ENCODE results near the gene CNTRL.
"Not testable (repeated sequence)": the region's sequence is repeated elsewhere in the genome, so short reads cannot be mapped to it uniquely, and the experiment has no call there.

Gene CNTRL

DNA sequence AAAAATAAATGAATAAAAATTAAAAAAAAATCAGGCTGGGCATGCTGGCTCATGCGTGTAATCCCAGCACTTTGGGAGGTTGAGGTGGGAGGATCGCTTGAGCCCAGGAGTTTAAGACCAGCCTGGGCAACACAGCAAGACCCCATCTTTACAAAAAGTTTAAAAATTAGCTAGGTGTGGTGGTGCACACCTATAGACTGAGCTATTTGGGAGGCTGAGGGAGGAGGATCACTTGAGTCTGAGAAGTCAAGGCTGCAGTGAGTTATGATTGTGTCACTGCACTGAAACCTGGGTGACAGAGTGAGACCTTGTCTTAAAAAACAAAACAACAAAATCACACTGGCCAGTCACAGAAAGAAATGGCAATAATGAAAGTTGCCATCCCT lies 3.4 kb upstream of the CNTRL start:
- DNase-seq (ENCODE audit: low read depth) = no peak

DNA sequence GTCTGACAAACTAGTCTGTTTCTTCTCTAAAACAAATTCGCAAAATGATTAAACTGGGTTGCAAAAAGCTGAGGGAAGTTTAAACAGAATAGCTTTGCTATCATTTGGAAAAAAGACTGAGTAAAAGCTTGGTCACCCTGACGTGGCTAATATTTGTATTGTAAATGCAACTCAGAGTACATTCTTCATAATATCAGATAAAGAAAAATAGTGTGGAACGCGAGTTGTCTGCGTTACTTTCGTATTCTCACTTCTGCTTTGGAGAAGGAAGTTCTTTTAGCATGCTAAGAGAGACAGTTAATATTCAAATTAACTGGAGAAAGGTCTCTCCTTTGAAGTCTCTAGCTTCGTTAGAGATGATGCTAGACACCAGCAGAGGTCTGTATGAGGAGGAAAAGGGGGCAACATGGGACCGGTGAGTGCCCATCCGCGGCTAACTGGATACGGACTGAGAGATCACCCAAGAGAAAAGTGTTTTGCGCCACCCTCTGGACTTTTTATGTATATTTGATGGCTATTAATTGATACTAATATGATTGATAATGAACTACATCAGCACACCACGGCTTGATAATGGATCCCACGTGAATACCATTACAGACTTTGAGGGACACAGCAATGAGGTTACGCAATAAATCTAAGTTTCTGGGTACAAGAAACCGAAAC lies 2.9 kb upstream of the CNTRL start:
- DNase-seq (ENCODE audit: low read depth) = no peak

- no peak for DNase-seq (ENCODE audit: low read depth)
These were observed 1.7 kb upstream of the CNTRL start for GRCh38 chr9:121073038-121073437.

DNA sequence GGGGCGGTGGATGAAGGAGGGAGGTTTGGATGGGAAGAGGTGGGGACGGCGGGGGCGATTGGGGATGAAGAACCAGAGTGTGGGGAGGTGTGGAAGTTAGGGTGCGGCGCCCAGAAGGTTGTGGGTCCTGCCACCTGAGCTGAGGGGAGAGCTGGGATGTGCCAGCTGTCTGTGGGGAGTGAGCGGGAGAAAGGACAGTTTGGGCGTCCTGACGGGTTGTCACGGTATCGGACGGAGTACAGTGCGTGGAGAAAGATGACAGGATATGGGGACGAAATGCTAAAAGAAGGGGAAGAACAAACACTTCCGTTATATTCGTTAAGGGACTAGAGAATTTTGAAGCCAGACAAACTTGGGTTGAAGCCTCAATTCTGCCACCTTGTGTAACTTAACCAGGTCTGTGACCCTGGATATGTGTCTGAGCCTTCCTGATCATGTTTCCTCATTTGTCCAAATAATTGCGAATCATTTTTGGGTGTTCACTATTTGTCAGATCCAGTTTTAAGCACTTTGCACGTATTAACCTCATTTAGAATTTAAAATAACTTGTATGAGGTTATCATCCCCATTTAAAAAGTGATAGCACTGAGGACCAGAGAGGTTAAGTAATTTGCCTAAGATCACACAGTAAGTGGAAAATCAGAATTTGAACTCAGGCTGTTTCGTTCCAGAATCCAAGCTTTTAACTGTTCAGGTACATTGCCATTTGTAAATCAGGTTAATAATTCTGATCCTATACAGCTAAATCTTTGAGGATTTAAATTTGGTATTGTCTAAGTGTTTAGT lies 689 bp downstream of the CNTRL start:
- no peak for DNase-seq (ENCODE audit: low read depth)

GRCh38 chr9:121082075-121082474 lies 7.3 kb downstream of the CNTRL start:
- DNase-seq (ENCODE audit: low read depth) = no peak

- no peak for DNase-seq (ENCODE audit: low read depth)
These were observed 10.9 kb downstream of the CNTRL start for GRCh38 chr9:121085661-121086060.

DNA sequence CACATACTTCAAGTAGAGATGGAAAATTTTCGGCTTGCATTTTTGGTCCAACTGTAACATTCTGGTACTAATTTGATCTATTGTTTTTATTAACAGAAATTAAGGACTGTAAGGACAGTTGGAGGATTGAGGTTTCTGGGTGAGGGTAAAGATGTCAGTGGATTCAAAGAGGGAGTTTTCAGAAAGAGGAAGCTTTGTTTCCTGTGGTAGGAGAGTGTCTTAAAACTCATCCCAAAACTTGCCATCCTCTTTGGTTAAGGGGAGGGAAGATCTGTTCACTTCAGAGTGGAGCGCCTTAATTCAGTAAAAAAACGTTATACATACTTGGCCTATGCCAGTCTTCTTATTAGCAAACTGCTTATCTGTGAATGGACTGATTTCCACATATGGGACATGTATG lies 13.8 kb downstream of the CNTRL start:
- DNase-seq (ENCODE audit: low read depth) = no peak

DNA sequence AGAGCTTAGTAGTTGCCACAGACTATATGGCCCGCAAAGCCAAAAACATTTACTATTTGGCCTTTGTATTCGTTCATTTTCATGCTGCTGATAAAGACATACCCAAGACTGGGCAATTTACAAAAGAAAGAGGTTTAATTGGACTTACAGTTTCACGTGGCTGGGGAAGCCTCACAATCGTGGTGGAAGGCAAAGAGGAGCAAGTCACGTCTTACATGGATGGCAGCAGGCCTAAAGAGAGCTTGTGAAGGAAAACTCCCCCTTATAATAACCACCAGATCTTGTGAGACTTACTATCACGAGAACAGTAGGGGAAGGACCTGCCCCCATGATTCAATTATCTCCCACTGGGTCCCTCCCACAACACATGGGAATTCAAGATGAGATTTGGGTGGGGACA lies 16.0 kb downstream of the CNTRL start:
- not testable (repeated sequence) for DNase-seq (ENCODE audit: low read depth)

DNA sequence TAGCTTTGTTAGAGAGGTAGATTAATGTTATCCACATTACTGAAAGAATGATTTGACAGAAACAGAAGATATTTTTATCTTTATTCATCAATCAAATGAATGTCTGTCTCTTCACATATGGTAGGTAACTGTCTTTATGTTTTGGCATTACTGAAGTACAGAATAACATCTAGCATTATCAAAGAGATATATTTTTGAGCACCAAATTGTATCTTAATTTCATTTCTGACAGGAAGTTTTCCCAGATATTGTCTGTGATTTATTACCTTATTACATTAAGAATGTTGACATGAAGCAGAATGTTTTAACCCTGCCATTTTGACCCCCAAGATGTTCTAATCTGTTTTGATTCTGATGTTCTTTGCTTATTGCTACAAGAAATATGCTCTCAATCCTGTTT lies 20.3 kb downstream of the CNTRL start:
- no peak for DNase-seq (ENCODE audit: low read depth)

DNA sequence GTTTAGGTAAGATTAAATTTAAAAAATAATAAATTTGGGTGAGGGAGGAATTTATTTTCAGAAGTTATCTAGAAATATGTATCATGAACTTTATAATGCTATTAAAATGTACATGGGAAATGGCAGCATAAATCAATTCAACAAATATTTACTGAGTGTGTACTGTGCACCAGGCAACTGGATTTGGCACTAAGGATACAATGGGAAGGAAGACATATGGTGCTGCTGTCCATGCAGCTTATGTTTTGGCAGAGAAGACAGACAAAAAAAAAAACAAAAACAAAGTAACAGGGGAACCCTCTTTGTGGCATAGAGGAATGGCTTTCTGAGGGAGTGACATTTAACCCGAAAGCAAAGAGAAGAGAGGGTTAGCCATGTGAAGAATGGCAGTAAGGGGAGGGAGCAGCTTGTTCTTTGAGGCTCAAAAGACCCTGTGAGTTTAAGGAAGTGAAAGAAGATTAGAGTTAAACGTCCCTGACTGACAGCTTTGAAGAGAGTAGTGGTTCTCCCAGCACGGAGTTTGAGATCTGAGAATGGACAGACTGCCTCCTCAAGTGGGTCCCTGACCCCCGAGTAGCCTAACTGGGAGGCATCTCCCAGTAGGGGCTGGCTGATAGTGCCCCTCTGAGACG lies 23.9 kb downstream of the CNTRL start:
- DNase-seq (ENCODE audit: low read depth) = no peak

DNA sequence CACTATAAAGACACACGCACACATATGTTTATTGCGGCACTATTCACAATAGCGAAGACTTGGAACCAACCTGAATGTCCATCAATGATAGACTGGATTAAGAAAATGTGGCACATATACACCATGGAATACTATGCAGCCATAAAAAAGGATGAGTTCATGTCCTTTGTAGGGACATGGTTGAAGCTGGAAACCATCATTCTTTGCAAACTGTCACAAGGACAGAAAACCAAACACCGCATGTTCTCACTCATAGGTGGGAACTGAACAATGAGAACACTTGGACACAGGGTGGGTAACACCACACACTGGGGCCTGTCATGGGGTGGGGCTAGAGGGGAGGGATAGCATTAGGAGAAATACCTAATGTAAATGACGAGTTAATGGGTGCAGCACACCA lies 29.3 kb downstream of the CNTRL start:
- DNase-seq (ENCODE audit: low read depth) = not testable (repeated sequence)

- no peak for DNase-seq (ENCODE audit: low read depth)
These were observed 30.8 kb downstream of the CNTRL start for GRCh38 chr9:121105531-121105930.

- no peak for DNase-seq (ENCODE audit: low read depth)
These were observed 32.3 kb downstream of the CNTRL start for GRCh38 chr9:121107029-121107428.

DNA sequence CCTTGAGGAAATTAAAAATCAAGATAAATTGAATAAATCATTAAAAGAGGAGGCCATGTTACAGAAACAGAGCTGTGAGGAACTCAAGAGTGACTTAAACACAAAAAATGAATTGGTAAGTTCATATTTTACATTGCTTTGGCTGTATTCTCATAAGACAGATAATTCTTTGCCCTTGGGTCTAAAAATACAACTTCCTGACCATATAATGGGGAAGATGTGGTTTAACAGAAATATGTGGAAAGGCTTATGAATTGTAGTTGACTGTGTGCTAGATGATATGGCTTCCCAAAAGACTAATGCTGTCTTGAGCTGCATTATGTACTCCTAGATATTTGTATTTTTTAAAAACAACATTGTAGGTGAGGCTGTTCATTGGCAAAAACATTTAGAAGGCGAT lies 33.1 kb downstream of the CNTRL start:
- DNase-seq (ENCODE audit: low read depth) = no peak

GRCh38 chr9:121115466-121115865 lies 40.7 kb downstream of the CNTRL start:
- no peak for DNase-seq (ENCODE audit: low read depth)

DNA sequence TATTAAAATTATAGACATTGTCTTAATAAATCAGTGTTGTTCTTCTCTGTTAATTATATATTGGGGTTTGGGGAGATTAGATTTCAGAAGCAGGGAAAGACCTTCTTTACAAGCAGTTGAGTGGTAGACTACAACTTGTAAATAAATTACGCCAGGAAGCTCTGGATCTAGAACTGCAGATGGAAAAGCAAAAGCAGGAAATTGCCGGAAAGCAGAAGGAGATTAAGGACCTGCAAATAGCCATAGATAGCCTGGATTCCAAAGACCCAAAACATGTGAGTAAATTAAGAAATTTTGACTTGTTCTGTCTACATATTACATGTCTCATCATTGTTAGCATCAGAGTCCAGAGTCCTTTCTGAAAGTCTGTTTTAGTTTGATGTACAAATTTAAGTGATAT lies 43.5 kb downstream of the CNTRL start:
- no peak for DNase-seq (ENCODE audit: low read depth)

GRCh38 chr9:121120386-121120785 lies 45.6 kb downstream of the CNTRL start:
- DNase-seq (ENCODE audit: low read depth) = no peak

GRCh38 chr9:121121582-121122087 lies 46.9 kb downstream of the CNTRL start:
- peak; percentile 91 for DNase-seq (ENCODE audit: low read depth)

GRCh38 chr9:121122246-121123032 lies 47.7 kb downstream of the CNTRL start:
- no peak for DNase-seq (ENCODE audit: low read depth)

DNA sequence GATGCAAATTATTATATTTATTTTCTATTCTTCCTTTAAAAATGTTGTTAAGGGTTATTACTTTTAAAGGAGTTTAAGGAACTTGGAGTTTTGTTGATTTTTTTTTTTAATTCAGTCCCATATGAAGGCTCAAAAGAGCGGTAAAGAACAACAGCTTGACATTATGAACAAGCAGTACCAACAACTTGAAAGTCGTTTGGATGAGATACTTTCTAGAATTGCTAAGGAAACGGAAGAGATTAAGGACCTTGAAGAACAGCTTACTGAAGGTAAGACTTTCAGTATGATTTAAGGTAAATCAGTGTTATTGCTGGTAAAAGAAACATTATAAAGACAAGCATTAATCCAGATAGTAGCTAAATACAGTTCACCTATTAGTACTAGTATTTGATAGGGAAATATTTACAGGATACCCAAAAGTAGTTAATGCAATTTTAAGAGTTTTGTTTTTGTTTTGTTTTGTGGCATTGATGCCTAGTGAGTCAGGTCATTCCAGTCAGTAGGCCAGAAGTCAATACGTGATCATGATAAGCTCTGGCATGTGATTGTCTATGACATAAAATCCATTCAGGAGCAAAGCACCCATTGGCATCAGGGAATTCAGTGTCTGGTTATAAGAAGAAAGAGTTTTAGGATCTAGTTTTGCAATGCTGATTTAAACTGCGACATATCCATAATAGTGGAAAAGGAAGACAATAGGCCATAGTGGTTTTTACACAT lies 49.2 kb downstream of the CNTRL start:
- DNase-seq (ENCODE audit: low read depth) = no peak

DNA sequence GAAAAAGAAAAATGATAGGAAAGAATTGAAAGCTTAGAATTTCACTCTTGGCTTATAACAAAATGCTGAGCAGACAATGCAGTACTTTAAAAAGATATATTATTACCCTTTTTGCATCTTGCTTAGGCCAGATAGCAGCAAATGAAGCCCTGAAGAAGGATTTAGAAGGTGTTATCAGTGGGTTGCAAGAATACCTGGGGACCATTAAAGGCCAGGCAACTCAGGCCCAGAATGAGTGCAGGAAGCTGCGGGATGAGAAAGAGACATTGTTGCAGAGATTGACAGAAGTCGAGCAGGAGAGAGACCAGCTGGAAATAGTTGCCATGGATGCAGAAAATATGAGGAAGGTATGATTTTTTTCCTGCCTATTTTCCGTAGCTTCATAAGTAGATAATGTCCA lies 50.8 kb downstream of the CNTRL start:
- no peak for DNase-seq (ENCODE audit: low read depth)

GRCh38 chr9:121129384-121129783 lies 54.6 kb downstream of the CNTRL start:
- DNase-seq (ENCODE audit: low read depth) = not testable (repeated sequence)
